ENCODE measurements around the gene GCSH. TPM values are rescaled to one million over a fixed set of nuclear protein-coding genes. Genes with fewer than 3 reads are reported as not detected.
A peak's percentile ranks its signal among the peaks of the same experiment; 100 is the strongest.

Gene GCSH
- total RNA-seq, 1 donor from 2014 or later, result 31.6 TPM

DNA sequence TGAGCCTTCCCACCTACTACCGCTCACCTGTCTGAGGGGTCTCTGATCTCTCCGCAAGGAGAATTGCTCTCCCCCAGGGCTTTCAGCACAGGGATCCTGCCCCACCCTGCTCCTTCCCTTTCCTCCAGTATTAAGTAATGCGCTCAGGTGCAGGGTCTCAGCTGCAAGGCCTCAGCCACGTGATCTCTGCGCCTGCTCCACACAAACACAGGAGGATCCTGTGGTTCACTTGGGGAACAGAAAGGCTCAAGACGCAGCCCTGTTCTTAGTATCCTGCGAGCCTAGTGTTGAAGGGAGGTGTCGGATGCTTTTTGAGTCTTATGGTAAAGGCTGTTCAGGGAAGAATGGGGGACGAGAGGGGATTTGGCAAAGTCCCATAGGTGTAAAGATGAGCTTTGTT, 41.6 kb upstream of the GCSH start:
- no peaks in the 10 kb centered on the region for H3K9me3 Mint-ChIP-seq
- TF ChIP-seq, protein P1, sequence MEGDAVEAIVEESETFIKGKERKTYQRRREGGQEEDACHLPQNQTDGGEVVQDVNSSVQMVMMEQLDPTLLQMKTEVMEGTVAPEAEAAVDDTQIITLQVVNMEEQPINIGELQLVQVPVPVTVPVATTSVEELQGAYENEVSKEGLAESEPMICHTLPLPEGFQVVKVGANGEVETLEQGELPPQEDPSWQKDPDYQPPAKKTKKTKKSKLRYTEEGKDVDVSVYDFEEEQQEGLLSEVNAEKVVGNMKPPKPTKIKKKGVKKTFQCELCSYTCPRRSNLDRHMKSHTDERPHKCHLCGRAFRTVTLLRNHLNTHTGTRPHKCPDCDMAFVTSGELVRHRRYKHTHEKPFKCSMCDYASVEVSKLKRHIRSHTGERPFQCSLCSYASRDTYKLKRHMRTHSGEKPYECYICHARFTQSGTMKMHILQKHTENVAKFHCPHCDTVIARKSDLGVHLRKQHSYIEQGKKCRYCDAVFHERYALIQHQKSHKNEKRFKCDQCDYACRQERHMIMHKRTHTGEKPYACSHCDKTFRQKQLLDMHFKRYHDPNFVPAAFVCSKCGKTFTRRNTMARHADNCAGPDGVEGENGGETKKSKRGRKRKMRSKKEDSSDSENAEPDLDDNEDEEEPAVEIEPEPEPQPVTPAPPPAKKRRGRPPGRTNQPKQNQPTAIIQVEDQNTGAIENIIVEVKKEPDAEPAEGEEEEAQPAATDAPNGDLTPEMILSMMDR (IDR thresholded peaks at IDR 0.05; ENCODE audit: unreplicated experiment), result no peak
- H3K27ac Mint-ChIP-seq, result no peak overlapping the region
- no peak overlapping the region for H3K4me3 Mint-ChIP-seq
- DNase-seq (ENCODE audit: low spot score in 2 of 2, unreplicated experiment in 2 of 2), result no peak
- H3K4me1 Mint-ChIP-seq, result peaks cover 8% of the 10 kb centered on the region
- no peaks in the 10 kb centered on the region for H3K36me3 Mint-ChIP-seq
- no peaks in the 10 kb centered on the region for H3K27me3 Mint-ChIP-seq (ENCODE audit: low read depth)

DNA sequence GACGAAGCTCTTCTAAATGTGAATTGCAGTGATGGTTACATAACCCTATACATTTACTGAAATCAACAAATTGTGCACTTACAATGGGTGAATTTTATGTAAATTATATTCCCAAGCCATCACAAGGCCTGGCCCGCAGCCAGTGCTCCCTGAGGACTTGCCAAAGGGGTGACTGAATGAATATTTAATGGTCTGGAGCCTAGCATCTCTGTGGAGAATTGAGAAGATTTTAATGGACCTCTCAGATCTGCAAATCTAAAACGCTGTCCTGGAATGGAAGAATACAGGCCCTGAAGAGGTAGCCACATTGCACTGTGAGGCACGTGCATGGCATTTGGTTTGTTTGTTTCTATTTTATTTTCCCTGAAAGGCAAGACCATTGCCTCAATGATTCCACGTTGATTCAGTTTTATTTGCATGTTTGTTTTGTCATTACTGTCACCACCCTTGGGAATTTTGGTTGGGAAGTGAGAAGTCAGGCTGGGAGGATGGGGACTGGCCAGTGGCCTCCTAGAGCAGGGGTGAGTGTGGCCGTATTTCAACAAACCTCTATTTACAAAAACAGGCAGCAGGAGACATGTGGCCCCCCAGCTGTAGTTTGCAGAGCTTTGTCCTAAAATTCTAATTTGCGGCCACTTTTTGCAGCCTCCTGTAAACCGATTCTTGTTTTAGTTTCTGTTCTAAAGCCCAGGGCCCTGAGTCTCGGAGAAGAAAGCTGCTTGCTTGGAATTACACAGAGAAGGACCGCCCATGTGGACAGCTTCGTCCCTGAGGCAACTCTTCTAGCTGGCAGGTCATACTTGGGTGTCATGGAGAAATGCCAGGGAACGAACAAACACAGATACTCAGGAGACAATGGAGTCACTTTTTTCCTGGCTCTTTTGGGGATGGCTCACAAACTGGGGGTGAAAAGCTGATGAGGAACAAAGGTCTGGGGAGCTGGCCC, 40.5 kb upstream of the GCSH start:
- Mint-ChIP-seq H3K4me3 (no peak overlapping the region), H3K9me3 (no peaks in the 10 kb centered on the region), H3K4me1 (peaks cover 8% of the 10 kb centered on the region), H3K27me3 (ENCODE audit: low read depth) (no peaks in the 10 kb centered on the region), H3K27ac (peak overlapping the region; percentile 58), H3K36me3 (no peaks in the 10 kb centered on the region)
- no peak for DNase-seq (ENCODE audit: low spot score in 2 of 2, unreplicated experiment in 2 of 2)
- TF ChIP-seq, protein P1 (IDR thresholded peaks at IDR 0.05; ENCODE audit: unreplicated experiment), result no peak

DNA sequence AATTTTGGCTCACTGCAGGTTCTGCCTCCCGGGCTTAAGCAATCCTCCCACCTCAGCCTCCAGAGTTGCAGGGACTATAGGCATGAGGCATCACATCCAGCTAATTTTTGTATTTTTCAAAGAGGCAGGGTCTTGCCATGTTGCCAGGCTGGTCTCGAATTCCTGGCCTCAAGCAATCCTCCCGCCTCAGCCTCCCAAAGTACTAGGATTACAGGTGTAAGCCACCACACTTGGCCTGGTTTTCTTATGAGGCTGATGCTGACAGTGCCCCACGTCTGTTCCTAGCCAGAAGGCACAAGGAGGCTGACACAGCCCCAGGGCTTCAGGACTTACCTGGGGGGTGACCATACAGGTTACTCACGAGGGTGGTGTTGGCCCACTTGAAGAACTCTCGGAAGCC, 33.9 kb upstream of the GCSH start:
- TF ChIP-seq, protein P1 (IDR thresholded peaks at IDR 0.05; ENCODE audit: unreplicated experiment), result no peak

DNA sequence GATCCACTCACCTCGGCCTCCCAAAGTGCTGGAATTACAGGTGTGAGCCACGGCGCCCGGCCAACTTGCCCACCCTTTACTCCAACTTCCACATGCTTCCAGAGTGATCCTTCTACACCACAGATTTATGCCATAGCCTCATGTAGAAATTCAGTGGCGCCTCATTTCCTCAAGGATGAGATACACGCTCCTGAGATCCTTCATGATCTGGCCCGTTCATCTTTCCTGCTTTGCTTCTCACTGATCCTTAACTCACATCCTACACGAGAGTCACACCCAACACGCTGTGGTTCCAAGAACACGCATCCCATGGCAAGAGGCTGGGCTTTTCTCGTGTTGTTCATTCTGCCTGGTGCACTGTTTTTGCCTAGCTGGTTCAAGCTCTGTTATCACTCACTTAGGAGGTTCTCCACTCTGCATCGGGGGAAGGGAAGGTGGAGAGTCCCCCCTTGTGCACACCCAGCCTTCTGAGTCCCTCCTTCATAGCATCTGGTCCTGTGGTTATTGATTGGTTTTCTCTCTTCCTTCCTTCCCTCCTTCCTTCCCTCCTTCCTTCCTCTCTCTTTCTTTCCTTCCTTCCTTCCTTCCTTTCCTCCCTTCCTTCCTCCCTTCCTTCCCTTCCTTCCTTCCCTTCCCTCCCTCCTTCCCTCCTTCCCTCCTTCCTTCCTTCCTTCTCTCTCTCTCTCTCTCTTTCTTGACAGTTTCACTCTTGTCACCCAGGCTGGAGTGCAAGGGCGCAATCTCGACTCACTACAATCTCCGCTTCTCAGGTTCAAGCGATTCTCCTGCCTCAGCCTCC, 32.7 kb upstream of the GCSH start:
- H3K36me3 Mint-ChIP-seq, result no peaks in the 10 kb centered on the region
- H3K4me1 Mint-ChIP-seq, result no peaks in the 10 kb centered on the region
- no peak overlapping the region for H3K27ac Mint-ChIP-seq

More for the DNA sequence above, 33.9 kb upstream of the GCSH start:
- H3K9me3 Mint-ChIP-seq, result no peaks in the 10 kb centered on the region
- H3K4me3 Mint-ChIP-seq, result no peak overlapping the region
- H3K4me1 Mint-ChIP-seq, result no peaks in the 10 kb centered on the region
- peaks cover 4% of the 10 kb centered on the region for H3K27me3 Mint-ChIP-seq (ENCODE audit: low read depth)
- no peaks in the 10 kb centered on the region for H3K36me3 Mint-ChIP-seq
- no peak overlapping the region for H3K27ac Mint-ChIP-seq
- no peak for DNase-seq (ENCODE audit: low spot score in 2 of 2, unreplicated experiment in 2 of 2)

GRCh38 chr16:81127051-81127450, 30.9 kb upstream of the GCSH start:
- H3K4me1 Mint-ChIP-seq, result no peaks in the 10 kb centered on the region
- H3K36me3 Mint-ChIP-seq, result no peaks in the 10 kb centered on the region
- peaks cover 4% of the 10 kb centered on the region for H3K27me3 Mint-ChIP-seq (ENCODE audit: low read depth)
- H3K9me3 Mint-ChIP-seq, result no peaks in the 10 kb centered on the region
- H3K27ac Mint-ChIP-seq, result no peak overlapping the region
- no peak overlapping the region for H3K4me3 Mint-ChIP-seq
- DNase-seq (ENCODE audit: low spot score in 2 of 2, unreplicated experiment in 2 of 2), result no peak
- TF ChIP-seq, protein P1 (IDR thresholded peaks at IDR 0.05; ENCODE audit: unreplicated experiment), result no peak

More for the DNA sequence above, 32.7 kb upstream of the GCSH start:
- no peak for DNase-seq (ENCODE audit: low spot score in 2 of 2, unreplicated experiment in 2 of 2)
- H3K4me3 Mint-ChIP-seq, result no peak overlapping the region
- TF ChIP-seq, protein P1 (IDR thresholded peaks at IDR 0.05; ENCODE audit: unreplicated experiment), result no peak
- H3K27me3 Mint-ChIP-seq (ENCODE audit: low read depth), result peaks cover 4% of the 10 kb centered on the region
- H3K9me3 Mint-ChIP-seq, result no peaks in the 10 kb centered on the region

Data from mesothelial cell of epicardium (in vitro differentiated cells).